OCI-LY3 (cell line): ENCODE results near the gene OSBPL2.

Source experiments
- H2AFZ ChIP-seq: fragments of 200-600, 300-600 bp; shearing (Covaris generic); 2 replicates; pipeline ENCODE4 v1.6.0; 2014; ENCODE audit warnings: antibody characterized with exemption, low read depth, low read length
- H3K27ac ChIP-seq: fragments of 200-600, 300-600 bp; sonication (generic); 2 replicates; pipeline ENCODE4 v1.5.1; 2014; ENCODE audit warnings: mild to moderate bottlenecking, low read length, moderate library complexity, mixed read lengths
- H3K27me3 ChIP-seq: fragments of 200-600, 300-600 bp; sonication (generic); 2 replicates; pipeline ENCODE4 v1.6.1; 2014; ENCODE audit warnings: low read depth, low read length, mixed read lengths
- H3K36me3 ChIP-seq: fragments of 200-600, 300-600 bp; sonication (generic); replicated peaks from 2 replicates; pipeline ENCODE3; 2014; ENCODE audit warnings: low read depth, low read length, mixed read lengths
- H3K4me1 ChIP-seq: fragments of 300-600, 200-600 bp; sonication (generic); 2 replicates; pipeline ENCODE4 v1.6.1; 2014; ENCODE audit warnings: low read length, mixed read lengths
- H3K4me2 ChIP-seq: fragments of 200-600, 300-600 bp; sonication (generic); 2 replicates; pipeline ENCODE4 v1.6.1; 2014; ENCODE audit warnings: low read length, mixed read lengths
- H3K4me3 ChIP-seq: fragments of 300-600, 200-600 bp; sonication (generic); 2 replicates; pipeline ENCODE4 v1.5.1; 2014; ENCODE audit warnings: antibody characterized with exemption, mild to moderate bottlenecking, low read length, moderate library complexity
- H3K79me2 ChIP-seq: fragments of 300-600, 200-600 bp; shearing (Covaris generic); 2 replicates; pipeline ENCODE4 v1.6.1; 2014; ENCODE audit warnings: mild to moderate bottlenecking, low read length, mixed read lengths
- H3K9ac ChIP-seq: fragments of 300-600, 200-600 bp; shearing (Covaris generic); 2 replicates; pipeline ENCODE4 v1.6.0; 2014; ENCODE audit warnings: mild to moderate bottlenecking, low read length, moderate library complexity
- H3K9me3 ChIP-seq: fragments of 200-600, 300-600 bp; shearing (Covaris generic); 2 replicates; pipeline ENCODE4 v1.6.1; 2014; ENCODE audit warnings: low read length, mixed read lengths; ENCODE audit not compliant: insufficient read depth
- H4K20me1 ChIP-seq: fragments of 200-600, 300-600 bp; sonication (generic); 2 replicates; pipeline ENCODE4 v1.6.1; 2016; ENCODE audit warnings: low read length, mixed read lengths; ENCODE audit not compliant: insufficient read depth
- CTCF ChIP-seq: fragments of 200-600, 300-600 bp; sonication (generic); IDR thresholded peaks from 2 replicates; pipeline ENCODE4 v1.5.1; 2014; ENCODE audit warnings: antibody characterized with exemption, low read length, low read depth
- EZH2phosphoT487 ChIP-seq: fragments of 200-600 bp; shearing (Covaris generic); IDR thresholded peaks from 2 replicates; pipeline ENCODE4 v1.6.1; 2018; ENCODE audit warnings: antibody characterized with exemption, mixed run types, low read depth

The OSBPL2 gene

GRCh38 chr20:62320581-62321354 is 82.4 kb downstream of the OSBPL2 start:
- Histone ChIP-seq H2AFZ (no peak overlapping the region), H3K27me3 (no peaks in the 10 kb centered on the region), H3K9me3 (no peaks in the 10 kb centered on the region), H4K20me1 (no peaks in the 10 kb centered on the region), H3K4me2 (no peak overlapping the region), H3K4me1 (no peaks in the 10 kb centered on the region), H3K27ac (no peak overlapping the region), H3K36me3 (peaks cover 7% of the 10 kb centered on the region), H3K9ac (no peak overlapping the region), H3K4me3 (no peak overlapping the region), H3K79me2 (no peaks in the 10 kb centered on the region)
- TF ChIP-seq EZH2phosphoT487 (no peak), CTCF (no peak)

GRCh38 chr20:62321521-62321948 is 83.2 kb downstream of the OSBPL2 start:
- Histone ChIP-seq H3K4me2 (no peak overlapping the region), H2AFZ (no peak overlapping the region), H3K9ac (no peak overlapping the region), H3K27ac (no peak overlapping the region), H3K79me2 (no peaks in the 10 kb centered on the region), H3K4me1 (no peaks in the 10 kb centered on the region), H3K4me3 (no peak overlapping the region), H3K36me3 (peaks cover 7% of the 10 kb centered on the region), H3K9me3 (no peaks in the 10 kb centered on the region), H4K20me1 (no peaks in the 10 kb centered on the region), H3K27me3 (no peaks in the 10 kb centered on the region)
- TF ChIP-seq CTCF: no peak
- no peak for TF ChIP-seq EZH2phosphoT487

- H3K4me2 ChIP-seq: no peak overlapping the region
- no peak for TF ChIP-seq CTCF
- no peak for TF ChIP-seq EZH2phosphoT487
- no peaks in the 10 kb centered on the region for H4K20me1 ChIP-seq
- no peak overlapping the region for H3K27ac ChIP-seq
- H3K4me1 ChIP-seq: no peaks in the 10 kb centered on the region
- H3K36me3 ChIP-seq: peaks cover 6% of the 10 kb centered on the region
- no peak overlapping the region for H3K4me3 ChIP-seq
- H3K9me3 ChIP-seq: no peaks in the 10 kb centered on the region
- H3K9ac ChIP-seq: no peak overlapping the region
- H3K79me2 ChIP-seq: no peaks in the 10 kb centered on the region
- no peak overlapping the region for H2AFZ ChIP-seq
- H3K27me3 ChIP-seq: no peaks in the 10 kb centered on the region
These were observed 83.7 kb downstream of the OSBPL2 start for GRCh38 chr20:62321975-62322374.

GRCh38 chr20:62322492-62323041 is 84.2 kb downstream of the OSBPL2 start:
- no peak overlapping the region for H2AFZ ChIP-seq
- no peak overlapping the region for H3K4me2 ChIP-seq
- H3K9me3 ChIP-seq: no peaks in the 10 kb centered on the region
- no peaks in the 10 kb centered on the region for H3K79me2 ChIP-seq
- no peaks in the 10 kb centered on the region for H3K4me1 ChIP-seq
- H3K27me3 ChIP-seq: no peaks in the 10 kb centered on the region
- H3K4me3 ChIP-seq: no peak overlapping the region
- H3K36me3 ChIP-seq: no peaks in the 10 kb centered on the region
- H4K20me1 ChIP-seq: no peaks in the 10 kb centered on the region
- no peak for TF ChIP-seq EZH2phosphoT487
- no peak for TF ChIP-seq CTCF
- H3K9ac ChIP-seq: no peak overlapping the region
- no peak overlapping the region for H3K27ac ChIP-seq
